ENCODE results near the gene HAPLN1. TPM values are rescaled to one million over a fixed set of nuclear protein-coding genes. Genes with fewer than 3 reads are reported as not detected.

HAPLN1 gene
- total RNA-seq, 1 donor from 2014 or later: not detected

DNA sequence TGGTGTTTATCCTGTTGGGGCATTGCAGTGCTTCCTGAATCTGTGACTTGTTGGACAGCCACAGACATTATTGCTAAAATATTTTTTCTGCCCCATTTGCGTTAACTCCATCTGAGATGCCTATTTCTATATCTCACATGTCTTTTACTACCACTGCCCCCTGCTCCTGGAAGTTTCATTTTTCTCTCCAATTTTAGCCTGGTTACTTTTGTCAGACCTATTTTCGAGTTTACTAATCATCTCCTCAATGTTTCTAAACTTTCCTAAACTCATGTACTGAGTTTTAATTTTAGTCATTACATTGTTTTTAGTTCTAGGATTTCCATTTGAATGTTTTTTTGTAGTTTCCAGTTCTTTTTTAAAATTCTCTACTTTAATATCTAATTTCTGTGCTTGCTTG, 17.6 kb downstream of the HAPLN1 start:
- intact Hi-C loops (cut with micrococcal nuclease): no loop called here
- Mint-ChIP-seq H3K4me3 (no peak overlapping the region), H3K4me1 (no peaks in the 10 kb centered on the region), H3K27ac (no peak overlapping the region), H3K27me3 (peaks cover 2% of the 10 kb centered on the region), H3K36me3 (ENCODE audit: low read depth) (no peaks in the 10 kb centered on the region), H3K9me3 (no peaks in the 10 kb centered on the region)
- no peak for DNase-seq

GRCh38 chr5:83701886-83702285, 18.8 kb downstream of the HAPLN1 start:
- Mint-ChIP-seq H3K27me3 (peaks cover 2% of the 10 kb centered on the region), H3K4me1 (no peaks in the 10 kb centered on the region), H3K4me3 (no peak overlapping the region), H3K27ac (no peak overlapping the region), H3K9me3 (no peaks in the 10 kb centered on the region), H3K36me3 (ENCODE audit: low read depth) (no peaks in the 10 kb centered on the region)
- DNase-seq: no peak
- intact Hi-C loops (cut with micrococcal nuclease): no loop called here

- Mint-ChIP-seq H3K27ac (no peak overlapping the region), H3K4me1 (no peaks in the 10 kb centered on the region), H3K36me3 (ENCODE audit: low read depth) (no peaks in the 10 kb centered on the region), H3K27me3 (no peaks in the 10 kb centered on the region), H3K4me3 (no peak overlapping the region), H3K9me3 (no peaks in the 10 kb centered on the region)
- intact Hi-C loops (cut with micrococcal nuclease): no loop called here
- DNase-seq: no peak
Observed at GRCh38 chr5:83689881-83690280, 30.8 kb downstream of the HAPLN1 start.

DNA sequence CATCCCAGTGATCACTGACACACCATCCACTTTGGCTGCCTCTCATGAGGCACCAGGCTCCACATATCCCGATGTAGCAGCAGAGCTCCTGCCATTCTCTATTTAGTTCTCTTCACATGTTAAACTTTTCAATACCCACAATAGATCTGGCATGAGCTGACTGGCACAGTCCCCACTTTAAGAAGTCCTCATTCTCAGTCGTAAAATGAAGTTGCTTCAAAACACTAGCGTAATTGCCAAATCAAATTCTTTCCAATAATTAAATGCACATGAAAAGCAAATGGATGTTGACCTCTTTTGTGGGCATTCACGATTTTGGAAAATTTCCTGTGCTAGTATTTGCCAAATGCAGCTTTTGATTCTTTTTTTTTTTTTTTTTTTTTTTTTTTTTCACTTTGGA, 32.4 kb downstream of the HAPLN1 start:
- Mint-ChIP-seq H3K27me3 (no peaks in the 10 kb centered on the region), H3K36me3 (ENCODE audit: low read depth) (no peaks in the 10 kb centered on the region), H3K27ac (no peak overlapping the region), H3K4me1 (no peaks in the 10 kb centered on the region), H3K9me3 (no peaks in the 10 kb centered on the region), H3K4me3 (no peak overlapping the region)
- intact Hi-C loops (cut with micrococcal nuclease): no loop called here
- no peak for DNase-seq

DNA sequence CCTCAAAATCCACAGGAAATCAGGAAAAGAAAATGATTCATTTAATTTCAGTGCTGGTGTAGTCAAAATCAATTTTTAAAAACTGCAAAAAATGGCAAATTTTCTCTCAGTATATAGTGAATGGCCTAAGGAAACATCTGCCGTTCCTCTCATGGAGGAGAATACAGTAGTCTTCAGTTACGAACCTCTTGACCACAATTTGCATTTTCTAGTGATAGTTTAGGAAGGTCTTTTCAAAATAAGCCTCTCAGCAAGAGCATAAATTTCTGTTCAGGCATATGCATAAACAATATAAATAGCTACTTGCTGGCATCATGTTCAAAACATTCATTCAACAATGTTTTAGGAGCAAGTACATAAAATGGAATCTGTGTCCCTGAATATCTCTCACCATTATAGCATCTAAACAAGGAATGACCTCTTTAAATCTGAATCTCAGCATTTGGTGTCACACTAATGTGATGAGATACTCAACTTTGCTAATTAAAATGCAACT, 33.5 kb downstream of the HAPLN1 start:
- no peaks in the 10 kb centered on the region for H3K27me3 Mint-ChIP-seq

GRCh38 chr5:83686251-83686650, 34.4 kb downstream of the HAPLN1 start:
- Mint-ChIP-seq H3K36me3 (ENCODE audit: low read depth) (no peaks in the 10 kb centered on the region), H3K27me3 (no peaks in the 10 kb centered on the region), H3K4me1 (no peaks in the 10 kb centered on the region), H3K27ac (no peak overlapping the region), H3K9me3 (no peaks in the 10 kb centered on the region), H3K4me3 (no peak overlapping the region)
- DNase-seq: no peak
- intact Hi-C loops (cut with micrococcal nuclease): no loop called here

More for the DNA sequence above, 33.5 kb downstream of the HAPLN1 start:
- intact Hi-C loops (cut with micrococcal nuclease): no loop called here
- no peaks in the 10 kb centered on the region for H3K9me3 Mint-ChIP-seq
- H3K27ac Mint-ChIP-seq: no peak overlapping the region
- H3K4me3 Mint-ChIP-seq: no peak overlapping the region
- no peaks in the 10 kb centered on the region for H3K4me1 Mint-ChIP-seq
- DNase-seq: no peak
- H3K36me3 Mint-ChIP-seq (ENCODE audit: low read depth): no peaks in the 10 kb centered on the region

DNA sequence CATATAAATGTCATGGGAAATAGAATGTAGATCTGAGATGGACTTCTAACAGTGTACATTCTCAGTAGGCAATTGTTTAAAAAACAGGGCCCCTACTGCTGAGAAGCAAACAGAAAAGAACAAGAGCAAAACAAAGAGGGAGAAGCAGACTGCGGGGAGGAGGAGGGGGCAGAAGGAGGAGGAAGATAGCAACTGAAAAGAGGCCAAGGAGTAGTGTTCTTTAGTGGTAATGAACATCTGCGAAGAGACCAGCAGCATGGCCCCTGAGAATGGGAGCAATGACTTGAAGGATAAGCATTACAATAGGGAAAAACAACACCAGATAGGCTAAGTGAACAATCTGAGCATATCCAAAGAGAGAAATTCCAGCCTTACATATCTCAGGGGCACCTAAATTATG, 36.8 kb downstream of the HAPLN1 start:
- Mint-ChIP-seq H3K27ac (no peak overlapping the region), H3K4me3 (no peak overlapping the region), H3K9me3 (no peaks in the 10 kb centered on the region), H3K4me1 (no peaks in the 10 kb centered on the region), H3K36me3 (ENCODE audit: low read depth) (no peaks in the 10 kb centered on the region), H3K27me3 (no peaks in the 10 kb centered on the region)
- DNase-seq: no peak
- intact Hi-C loops (cut with micrococcal nuclease): no loop called here

- Mint-ChIP-seq H3K4me3 (no peak overlapping the region), H3K27ac (no peak overlapping the region), H3K4me1 (no peaks in the 10 kb centered on the region), H3K27me3 (no peaks in the 10 kb centered on the region), H3K9me3 (no peaks in the 10 kb centered on the region), H3K36me3 (ENCODE audit: low read depth) (no peaks in the 10 kb centered on the region)
- intact Hi-C loops (cut with micrococcal nuclease): no loop called here
- DNase-seq: no peak
Observed at GRCh38 chr5:83672646-83673045, 48.0 kb downstream of the HAPLN1 start.

DNA sequence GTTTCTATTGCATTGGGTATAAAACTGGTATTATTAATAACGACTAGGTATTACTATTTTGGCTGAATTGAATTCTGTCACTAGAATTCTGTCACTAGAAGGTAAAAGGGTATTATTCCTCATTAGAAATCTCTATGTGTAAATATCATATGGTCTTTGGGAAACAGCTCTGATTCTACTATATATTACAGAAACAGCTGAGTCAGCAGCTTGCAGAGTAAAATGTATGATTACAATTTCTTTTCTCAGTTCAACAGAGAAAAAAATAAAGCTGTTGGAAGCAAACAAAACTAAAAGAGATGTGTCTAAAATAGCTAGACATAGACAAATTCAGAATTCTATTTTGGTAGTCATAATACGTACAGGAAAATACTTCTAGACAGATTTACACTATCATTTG, 48.5 kb downstream of the HAPLN1 start:
- Mint-ChIP-seq H3K36me3 (ENCODE audit: low read depth) (no peaks in the 10 kb centered on the region), H3K9me3 (no peaks in the 10 kb centered on the region), H3K4me3 (no peak overlapping the region), H3K27ac (no peak overlapping the region), H3K27me3 (no peaks in the 10 kb centered on the region), H3K4me1 (no peaks in the 10 kb centered on the region)
- no peak for DNase-seq
- intact Hi-C loops (cut with micrococcal nuclease): no loop called here

GRCh38 chr5:83665631-83666030, 55.0 kb downstream of the HAPLN1 start:
- no peaks in the 10 kb centered on the region for H3K27me3 Mint-ChIP-seq

GRCh38 chr5:83662558-83662957, 58.1 kb downstream of the HAPLN1 start:
- DNase-seq: no peak
- no peak overlapping the region for H3K27ac Mint-ChIP-seq
- no peak overlapping the region for H3K4me3 Mint-ChIP-seq
- no peaks in the 10 kb centered on the region for H3K36me3 Mint-ChIP-seq (ENCODE audit: low read depth)
- no peaks in the 10 kb centered on the region for H3K4me1 Mint-ChIP-seq
- no peaks in the 10 kb centered on the region for H3K27me3 Mint-ChIP-seq
- intact Hi-C loops (cut with micrococcal nuclease): no loop called here
- H3K9me3 Mint-ChIP-seq: no peaks in the 10 kb centered on the region

More at GRCh38 chr5:83665631-83666030, 55.0 kb downstream of the HAPLN1 start:
- no peaks in the 10 kb centered on the region for H3K4me1 Mint-ChIP-seq
- no peaks in the 10 kb centered on the region for H3K36me3 Mint-ChIP-seq (ENCODE audit: low read depth)
- intact Hi-C loops (cut with micrococcal nuclease): no loop called here
- no peak overlapping the region for H3K4me3 Mint-ChIP-seq
- DNase-seq: no peak
- H3K9me3 Mint-ChIP-seq: no peaks in the 10 kb centered on the region
- H3K27ac Mint-ChIP-seq: no peak overlapping the region

DNA sequence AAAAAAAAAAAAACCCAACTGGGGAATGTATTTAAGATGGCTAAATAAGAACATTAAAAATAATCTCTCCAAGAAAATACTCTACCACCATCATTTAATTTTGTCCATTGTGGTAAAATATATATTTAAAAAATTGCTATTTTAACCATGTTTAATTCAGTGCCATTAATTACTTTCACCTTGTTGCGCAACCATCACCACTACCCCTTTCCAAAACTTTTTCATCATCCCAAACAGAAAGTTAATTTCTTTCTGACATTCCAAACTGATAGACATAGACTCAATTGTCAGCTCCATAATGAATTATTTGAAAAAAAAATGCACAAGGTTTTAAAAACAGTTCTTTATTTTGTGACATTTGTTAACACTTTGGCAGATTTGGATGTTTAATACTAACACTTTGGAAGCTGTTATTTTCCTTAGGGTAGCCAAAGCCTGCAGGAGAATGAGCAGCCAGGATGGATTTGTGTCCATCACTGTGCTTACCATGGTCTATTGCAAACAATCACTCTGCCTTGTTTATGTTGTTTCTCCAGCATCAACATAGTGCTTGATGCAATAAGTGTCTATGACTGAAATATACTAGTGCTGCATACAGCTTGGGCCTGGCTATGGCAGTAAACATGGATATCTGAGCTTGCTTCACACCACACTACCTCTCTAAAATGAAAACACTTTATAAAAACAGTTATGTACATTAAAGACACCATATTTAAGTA, 62.7 kb downstream of the HAPLN1 start:
- intact Hi-C loops (cut with micrococcal nuclease): no loop called here
- no peaks in the 10 kb centered on the region for H3K9me3 Mint-ChIP-seq
- no peaks in the 10 kb centered on the region for H3K36me3 Mint-ChIP-seq (ENCODE audit: low read depth)
- H3K27me3 Mint-ChIP-seq: no peaks in the 10 kb centered on the region
- H3K4me1 Mint-ChIP-seq: no peaks in the 10 kb centered on the region
- H3K27ac Mint-ChIP-seq: no peak overlapping the region
- no peak for DNase-seq
- no peak overlapping the region for H3K4me3 Mint-ChIP-seq

DNA sequence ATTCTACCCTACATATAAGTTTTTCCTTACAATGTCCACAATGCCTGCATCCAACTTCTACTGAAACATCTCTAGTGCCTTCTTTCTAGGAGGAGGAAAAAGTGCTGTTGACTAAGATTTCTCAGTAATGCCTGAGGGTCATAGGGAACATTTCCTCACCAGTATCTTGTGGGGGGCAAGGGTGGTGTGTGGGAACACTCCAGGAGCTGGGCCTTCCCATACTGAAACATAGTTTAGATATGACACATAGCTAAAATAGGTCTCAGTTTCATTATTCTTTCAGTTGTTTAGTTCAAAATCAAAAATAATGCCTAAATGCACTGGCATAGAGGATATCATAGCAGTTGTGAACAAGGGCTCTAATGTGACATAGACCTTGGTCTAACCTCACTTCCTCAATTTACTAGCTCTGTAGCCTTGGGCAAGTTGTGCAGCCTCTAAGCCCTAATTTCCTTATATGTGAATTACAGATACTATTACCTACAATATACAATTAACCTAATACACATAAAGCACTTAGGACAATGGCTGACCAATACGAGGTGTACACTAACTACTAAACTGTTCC, 66.1 kb downstream of the HAPLN1 start:
- no peak overlapping the region for H3K4me3 Mint-ChIP-seq
- H3K36me3 Mint-ChIP-seq (ENCODE audit: low read depth): no peaks in the 10 kb centered on the region
- no peak overlapping the region for H3K27ac Mint-ChIP-seq
- H3K9me3 Mint-ChIP-seq: no peaks in the 10 kb centered on the region
- intact Hi-C loops (cut with micrococcal nuclease): no loop called here
- no peaks in the 10 kb centered on the region for H3K27me3 Mint-ChIP-seq
- no peaks in the 10 kb centered on the region for H3K4me1 Mint-ChIP-seq
- DNase-seq: no peak

DNA sequence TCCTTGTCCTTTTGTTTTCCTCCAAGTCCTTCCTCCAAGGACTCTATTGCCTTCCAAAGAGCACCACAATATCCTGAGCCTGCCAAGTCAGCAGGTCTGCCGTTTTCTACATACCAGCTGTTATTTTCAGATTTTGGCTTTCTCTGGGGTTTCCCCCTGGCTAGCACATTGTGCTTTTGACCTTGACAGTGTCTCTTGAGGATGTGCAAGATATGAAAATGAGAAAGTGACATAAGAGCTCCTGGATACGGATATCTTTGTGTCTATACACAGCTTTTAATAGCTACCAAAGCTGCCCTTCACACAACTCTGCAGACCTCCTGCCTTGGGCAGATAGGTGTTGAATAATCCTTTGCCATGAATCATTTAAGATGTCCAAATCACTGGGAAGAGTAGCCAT, 67.0 kb downstream of the HAPLN1 start:
- no peak overlapping the region for H3K4me3 Mint-ChIP-seq
- H3K27ac Mint-ChIP-seq: no peak overlapping the region
- no peak for DNase-seq
- H3K36me3 Mint-ChIP-seq (ENCODE audit: low read depth): no peaks in the 10 kb centered on the region
- no peaks in the 10 kb centered on the region for H3K4me1 Mint-ChIP-seq
- H3K9me3 Mint-ChIP-seq: no peaks in the 10 kb centered on the region
- intact Hi-C loops (cut with micrococcal nuclease): no loop called here
- H3K27me3 Mint-ChIP-seq: no peaks in the 10 kb centered on the region

DNA sequence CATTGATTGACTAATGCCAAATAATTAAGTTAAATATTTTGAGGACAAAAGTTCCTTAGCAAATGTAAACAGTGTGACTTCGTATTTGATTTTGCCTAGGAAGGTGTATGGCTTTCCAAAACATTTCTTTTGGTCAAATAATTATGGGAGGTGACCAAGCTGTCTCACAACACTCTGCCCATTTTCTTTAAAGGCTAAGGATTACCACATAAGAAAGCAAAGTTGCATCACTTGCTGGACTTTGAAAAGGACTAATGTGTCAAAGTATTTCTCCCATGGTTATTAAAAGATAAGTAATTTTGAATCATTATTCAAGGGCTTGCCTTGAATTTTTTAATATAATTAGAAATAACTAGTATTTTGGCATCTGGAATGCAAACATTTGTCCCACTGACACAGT, 74.7 kb downstream of the HAPLN1 start:
- Mint-ChIP-seq H3K9me3 (no peaks in the 10 kb centered on the region), H3K36me3 (ENCODE audit: low read depth) (no peaks in the 10 kb centered on the region), H3K4me1 (no peaks in the 10 kb centered on the region), H3K27me3 (no peaks in the 10 kb centered on the region), H3K27ac (no peak overlapping the region), H3K4me3 (no peak overlapping the region)
- DNase-seq: no peak
- intact Hi-C loops (cut with micrococcal nuclease): no loop called here

Data from activated CD4-positive, alpha-beta T cell treated with anti-CD3 and anti-CD28 coated beads, Interleukin-2, amount 10 ng/mL, durations not matched to agents 24 days and 14 days (primary cell).